Activated CD8-positive, alpha-beta T cell treated with anti-CD3 and anti-CD28 coated beads for 36 hours (primary cell): ENCODE data around the gene NAPSA. TPM values are rescaled to one million over a fixed set of nuclear protein-coding genes. Genes with fewer than 3 reads are reported as not detected.

Experiments used
- ATAC-seq: fragments of 200-7000 bp; cut with Tn5 transposase; one replicate; pipeline ENCODE4 v1.10.0; 2021; ENCODE audit warnings: mild to moderate bottlenecking, moderate library complexity
- CTCF ChIA-PET: fragments of 350-600 bp; sonication (Branson Sonifier 250); formaldehyde crosslinking; loops from one replicate; lab custom pipeline; 2021; ENCODE audit warnings: antibody characterized with exemption; lab: Charles Lee
- POLR2A ChIA-PET: fragments of 350-600 bp; sonication (Branson Sonifier 250); formaldehyde crosslinking; loops from one replicate; lab custom pipeline; 2021; ENCODE audit warnings: antibody characterized with exemption; lab: Charles Lee
- DNase-seq: peaks from one replicate; pipeline ENCODE4 v3.0.0-alpha.2; 2020
- H3K27ac Mint-ChIP-seq: one replicate; pipeline ENCODE4 v1.8.0; 2021; ENCODE audit warnings: mild to moderate bottlenecking, mixed read lengths
- H3K27me3 Mint-ChIP-seq: one replicate; pipeline ENCODE4 v1.8.0; 2021; ENCODE audit warnings: mixed read lengths
- H3K36me3 Mint-ChIP-seq: one replicate; pipeline ENCODE4 v1.8.0; 2021; ENCODE audit warnings: low read depth, mixed read lengths
- H3K4me1 Mint-ChIP-seq: one replicate; pipeline ENCODE4 v1.8.0; 2021; ENCODE audit warnings: low read depth, mixed read lengths
- H3K4me3 Mint-ChIP-seq: one replicate; pipeline ENCODE4 v1.8.0; 2021; ENCODE audit warnings: mild to moderate bottlenecking, moderate library complexity, mixed read lengths
- H3K9me3 Mint-ChIP-seq: one replicate; pipeline ENCODE4 v1.8.0; 2021; ENCODE audit warnings: mixed read lengths
- CTCF ChIP-seq: fragments of 200-600 bp; IDR thresholded peaks from one replicate; pipeline ENCODE4 v1.8.0; 2022; ENCODE audit warnings: antibody characterized with exemption, mild to moderate bottlenecking
- intact Hi-C: fragments of 100-400 bp; cut with micrococcal nuclease; formaldehyde crosslinking; loops from one replicate; pipeline ENCODE4 v1.10.0; 2022
- total RNA-seq, 2 experiments: library from RNA; stranded (reverse); gene quantifications; one replicate each; pipeline ENCODE4 v1.2.3, GENCODE V29; 2021

Gene NAPSA
- total RNA-seq, 2 experiments from 2014 or later = 18.3 to 20.0 TPM

GRCh38 chr19:50310759-50311465, 54.5 kb downstream of the NAPSA start:
- ChIA-PET CTCF (no interaction called here), POLR2A (no interaction called here)
- peaks cover 63% of the 10 kb centered on the region for H3K27me3 Mint-ChIP-seq
- no peak for TF ChIP-seq CTCF
- H3K4me1 Mint-ChIP-seq = peaks cover 8% of the 10 kb centered on the region
- no peaks in the 10 kb centered on the region for H3K36me3 Mint-ChIP-seq
- H3K27ac Mint-ChIP-seq = no peak overlapping the region
- DNase-seq (no peak), ATAC-seq (no peak)
- intact Hi-C loops = no loop called here
- no peaks in the 10 kb centered on the region for H3K9me3 Mint-ChIP-seq
- no peak overlapping the region for H3K4me3 Mint-ChIP-seq

- Mint-ChIP-seq H3K4me1 (no peaks in the 10 kb centered on the region), H3K4me3 (no peak overlapping the region), H3K36me3 (no peaks in the 10 kb centered on the region), H3K27me3 (peaks cover 62% of the 10 kb centered on the region), H3K27ac (no peak overlapping the region), H3K9me3 (no peaks in the 10 kb centered on the region)
- no peak for DNase-seq
- no peak for TF ChIP-seq CTCF
- POLR2A ChIA-PET = no interaction called here
- ATAC-seq = no peak
- CTCF ChIA-PET = no interaction called here
- intact Hi-C loops = no loop called here
These were observed 55.9 kb downstream of the NAPSA start for GRCh38 chr19:50309396-50310125.

- Mint-ChIP-seq H3K27ac (no peak overlapping the region), H3K9me3 (no peaks in the 10 kb centered on the region), H3K4me1 (no peaks in the 10 kb centered on the region), H3K36me3 (no peaks in the 10 kb centered on the region), H3K4me3 (no peak overlapping the region), H3K27me3 (peaks cover 59% of the 10 kb centered on the region)
- ChIA-PET POLR2A (no interaction called here), CTCF (no interaction called here)
- intact Hi-C loops = no loop called here
- DNase-seq (no peak), ATAC-seq (no peak)
- TF ChIP-seq CTCF = no peak
These were observed 56.4 kb downstream of the NAPSA start for GRCh38 chr19:50308991-50309390.

Other genes starting within 250 kb of the NAPSA start
- gene IZUMO2, start 202.4 kb downstream of the NAPSA start, total RNA-seq = not detected
- gene MYH14, start 162.0 kb downstream of the NAPSA start, total RNA-seq = not detected
- gene KCNC3, start 36.3 kb downstream of the NAPSA start, total RNA-seq = under 1 TPM; 0.77 to 0.81 TPM
- 10 to 100 TPM; 50.9 to 52.3 TPM for gene NR1H2, start 10.8 kb upstream of the NAPSA start, total RNA-seq
- 100 to 1,000 TPM; 214 to 215 TPM for gene POLD1, start 18.7 kb upstream of the NAPSA start, total RNA-seq
- 1 to 10 TPM in 1 of 2 experiments, under 1 TPM in 1; 0.68 to 1.5 TPM for gene SPIB, start 53.3 kb upstream of the NAPSA start, total RNA-seq
- gene MYBPC2, start 67.3 kb upstream of the NAPSA start, total RNA-seq = under 1 TPM; 0.11 to 0.59 TPM
- 10 to 100 TPM; 28.7 to 31.2 TPM for gene EMC10, start 110.9 kb upstream of the NAPSA start, total RNA-seq
- 1 to 10 TPM in 1 of 2 experiments, under 1 TPM in 1; 0.36 to 1.5 TPM for gene GARIN5A, start 111.2 kb upstream of the NAPSA start, total RNA-seq
- gene JOSD2, start 145.6 kb upstream of the NAPSA start, total RNA-seq = 10 to 100 TPM; 21.6 to 22.6 TPM
- gene ASPDH, start 148.3 kb upstream of the NAPSA start, total RNA-seq = not detected
- not detected for gene LRRC4B, start 202.8 kb upstream of the NAPSA start, total RNA-seq